Gastrocnemius medialis (tissue), 4 donors: ENCODE data around the gene USB1. TPM values are rescaled to one million over a fixed set of nuclear protein-coding genes. Genes with fewer than 3 reads are reported as not detected.

Experiments used
- ATAC-seq, 2 donors: fragments of 150-250 bp; one replicate each; pipeline ENCODE4 v1.9.1; 2016
- DNase-seq, 2 donors: peaks; one replicate each; pipeline ENCODE4 v3.0.0-alpha.2; 2019
- H3K27ac ChIP-seq, 4 donors: fragments of 200-600 bp; sonication (generic); 1 replicate in 1 of 4; 2 replicates in 3 of 4; pipeline ENCODE4 v1.5.1; 2016 to 2018; ENCODE audit warnings: mild to moderate bottlenecking in 2 of 4, moderate library complexity in 1 of 4
- H3K27me3 ChIP-seq, 3 donors: fragments of 200-600 bp; sonication (generic) in 2 of 3; 1 replicate in 1 of 3; 2 replicates in 2 of 3; pipeline versions ENCODE4 v1.5.1 to v1.6.0; 2016 to 2019; ENCODE audit warnings: mild to moderate bottlenecking in 1 of 3, moderate library complexity in 1 of 3
- H3K36me3 ChIP-seq, 2 donors: fragments of 200-600 bp; sonication (generic) in 1 of 2; one replicate each; pipeline ENCODE4 v1.5.1; 2017 to 2018
- H3K4me1 ChIP-seq, 2 donors: fragments of 200-600 bp; sonication (generic) in 1 of 2; one replicate each; pipeline ENCODE4 v1.5.1; 2016 to 2017; ENCODE audit warnings: mild to moderate bottlenecking in 2 of 2
- H3K4me3 ChIP-seq, 4 donors: fragments of 200-600 bp; sonication (generic) in 3 of 4; 1 replicate in 1 of 4; 2 replicates in 3 of 4; pipeline ENCODE4 v1.5.1; 2016 to 2019; ENCODE audit warnings: mild to moderate bottlenecking in 2 of 4
- H3K9me3 ChIP-seq, 3 donors: fragments of 200-600 bp; sonication (generic) in 2 of 3; 1 replicate in 1 of 3; 2 replicates in 2 of 3; pipeline ENCODE4 v1.5.1; 2016 to 2019
- CTCF ChIP-seq, 5 experiments: fragments of 450-650 bp in 3 of 5; fragments of 200-600 bp in 2 of 5; sonication (generic) in 2 of 5; IDR thresholded peaks in 4 of 5; conservative IDR thresholded peaks in 1 of 5; 1 replicate in 4 of 5; 2 replicates in 1 of 5; pipeline ENCODE4 v1.5.1; 2016 to 2019; ENCODE audit warnings: antibody characterized with exemption in 5 of 5, mild to moderate bottlenecking in 3 of 5, moderate library complexity in 3 of 5
- POLR2A ChIP-seq, 2 donors: fragments of 450-650 bp; IDR thresholded peaks; one replicate each; pipeline ENCODE4 v1.6.1; 2017; ENCODE audit warnings: antibody characterized with exemption in 2 of 2, mild to moderate bottlenecking in 2 of 2, moderate library complexity in 2 of 2
- in situ Hi-C, 4 donors: fragments of 200-750 bp; cut with MboI; loops; one replicate each; pipeline versions ENCODE4 v1.15.0 to v1.8.0; 2017; ENCODE audit warnings: low sequenced_read_pairs in 4 of 4
- intact Hi-C: fragments of 100-400 bp; cut with DNase I; formaldehyde crosslinking; loops from one replicate; pipeline ENCODE4 v1.15.1; 2023; ENCODE audit warnings: low total_unique reads
- total RNA-seq, 4 donors: library from RNA; depleted of rRNA; stranded (reverse); fragments of >200 nt; gene quantifications; one replicate each; pipeline versions ENCODE4 v1.1.0 to v1.2.3, GENCODE V29; 2016

Gene USB1
- total RNA-seq, 4 donors from 2014 or later, result 5.7 to 31.2 (median 15.9) TPM

GRCh38 chr16:58048494-58049231, 47.5 kb downstream of the USB1 start:
- ATAC-seq (no peak), DNase-seq (no peak)
- TF ChIP-seq CTCF (IDR thresholded peaks at IDR 0.05 in 4 of 5, conservative IDR thresholded peaks at IDR 0.05 in 1 of 5) (no peak), POLR2A (IDR thresholded peaks at IDR 0.05) (no peak)
- H3K9me3 ChIP-seq, result no peaks in the 10 kb centered on the region
- peaks cover 4 to 9% of the 10 kb centered on the region in 2 donors for H3K4me1 ChIP-seq
- no peaks in the 10 kb centered on the region for H3K27me3 ChIP-seq
- intact Hi-C loops, result no loop called here
- H3K36me3 ChIP-seq, result peaks cover 0 to 7% of the 10 kb centered on the region in 2 donors
- in situ Hi-C loops, result no loop called here
- H3K27ac ChIP-seq, result peak overlapping the region in 2 of 4 donors; percentile 18 to 20
- H3K4me3 ChIP-seq, result no peak overlapping the region

- Histone ChIP-seq H3K27me3 (no peaks in the 10 kb centered on the region), H3K27ac (peak overlapping the region in 2 of 4 donors; percentile 18 to 20), H3K9me3 (no peaks in the 10 kb centered on the region), H3K4me3 (no peak overlapping the region), H3K4me1 (peaks cover 4 to 9% of the 10 kb centered on the region in 2 donors), H3K36me3 (peaks cover 0 to 5% of the 10 kb centered on the region in 2 donors)
- no peak for ATAC-seq
- DNase-seq, result no peak
- TF ChIP-seq POLR2A (IDR thresholded peaks at IDR 0.05) (no peak), CTCF (IDR thresholded peaks at IDR 0.05 in 4 of 5, conservative IDR thresholded peaks at IDR 0.05 in 1 of 5) (no peak)
- in situ Hi-C loops (no loop called here), intact Hi-C loops (no loop called here)
Observed at GRCh38 chr16:58049232-58050185, 48.3 kb downstream of the USB1 start.

GRCh38 chr16:58051296-58051695, 50.1 kb downstream of the USB1 start:
- intact Hi-C loops, result no loop called here
- peaks cover 4 to 9% of the 10 kb centered on the region in 2 donors for H3K4me1 ChIP-seq
- TF ChIP-seq POLR2A (IDR thresholded peaks at IDR 0.05) (no peak), CTCF (IDR thresholded peaks at IDR 0.05 in 4 of 5, conservative IDR thresholded peaks at IDR 0.05 in 1 of 5) (no peak)
- no peak for DNase-seq
- no peaks in the 10 kb centered on the region for H3K9me3 ChIP-seq
- in situ Hi-C loops, result no loop called here
- no peak overlapping the region for H3K27ac ChIP-seq
- no peaks in the 10 kb centered on the region for H3K36me3 ChIP-seq
- H3K27me3 ChIP-seq, result no peaks in the 10 kb centered on the region
- no peak overlapping the region for H3K4me3 ChIP-seq
- no peak for ATAC-seq

- DNase-seq, result no peak
- intact Hi-C loops, result no loop called here
Observed at GRCh38 chr16:58051821-58052603, 50.8 kb downstream of the USB1 start.

More at GRCh38 chr16:58051821-58052603, 50.8 kb downstream of the USB1 start:
- Histone ChIP-seq H3K36me3 (no peaks in the 10 kb centered on the region), H3K4me3 (no peak overlapping the region), H3K27ac (no peak overlapping the region), H3K4me1 (peaks cover 4 to 9% of the 10 kb centered on the region in 2 donors), H3K9me3 (no peaks in the 10 kb centered on the region), H3K27me3 (no peaks in the 10 kb centered on the region)
- TF ChIP-seq CTCF (IDR thresholded peaks at IDR 0.05 in 4 of 5, conservative IDR thresholded peaks at IDR 0.05 in 1 of 5), result no peak
- TF ChIP-seq POLR2A (IDR thresholded peaks at IDR 0.05), result no peak
- no peak for ATAC-seq
- in situ Hi-C loops, result no loop called here
